Measurements from ENCODE around the gene FBXL2.
"Not testable (repeated sequence)": the region's sequence is repeated elsewhere in the genome, so short reads cannot be mapped to it uniquely, and the experiment has no call there.

FBXL2 gene

GRCh38 chr3:33317963-33318709 lies 40.9 kb downstream of the FBXL2 start:
- no peak for DNase-seq

GRCh38 chr3:33318710-33319380 lies 41.6 kb downstream of the FBXL2 start:
- no peak for DNase-seq

GRCh38 chr3:33322412-33322811 lies 45.2 kb downstream of the FBXL2 start:
- no peak for DNase-seq

GRCh38 chr3:33331414-33331813 lies 54.2 kb downstream of the FBXL2 start:
- DNase-seq = no peak

- no peak for DNase-seq
Measured at GRCh38 chr3:33334364-33334763, 57.1 kb downstream of the FBXL2 start.

GRCh38 chr3:33338936-33339465 lies 61.8 kb downstream of the FBXL2 start:
- not testable (repeated sequence) for DNase-seq

GRCh38 chr3:33339758-33340157 lies 62.5 kb downstream of the FBXL2 start:
- no peak for DNase-seq

- peak in 1 of 3 experiments; percentile 1 for DNase-seq
Measured at GRCh38 chr3:33355611-33356010, 78.4 kb downstream of the FBXL2 start.

GRCh38 chr3:33358172-33358781 lies 81.0 kb downstream of the FBXL2 start:
- no peak for DNase-seq

- peak in 1 of 3 experiments; percentile 6 for DNase-seq
Measured at GRCh38 chr3:33360136-33360825, 83.0 kb downstream of the FBXL2 start.

- DNase-seq = no peak
Measured at GRCh38 chr3:33363113-33363800, 86.0 kb downstream of the FBXL2 start.

- DNase-seq = no peak
Measured at GRCh38 chr3:33364060-33364459, 86.8 kb downstream of the FBXL2 start.

GRCh38 chr3:33364531-33365128 lies 87.4 kb downstream of the FBXL2 start:
- no peak for DNase-seq

- DNase-seq = peak in 2 of 3 experiments; percentile 39 to 44
Measured at GRCh38 chr3:33372218-33373081, 95.2 kb downstream of the FBXL2 start.

GRCh38 chr3:33373082-33373437 lies 95.8 kb downstream of the FBXL2 start:
- DNase-seq = no peak

- no peak for DNase-seq
Measured at GRCh38 chr3:33377489-33377888, 100.2 kb downstream of the FBXL2 start.

GRCh38 chr3:33377931-33378330 lies 100.7 kb downstream of the FBXL2 start:
- no peak for DNase-seq

- DNase-seq = no peak
Measured at GRCh38 chr3:33380653-33381052, 103.4 kb downstream of the FBXL2 start.

GRCh38 chr3:33383951-33384350 lies 106.7 kb downstream of the FBXL2 start:
- DNase-seq = no peak

- DNase-seq = no peak
Measured at GRCh38 chr3:33385423-33385822, 108.2 kb downstream of the FBXL2 start.

- DNase-seq = no peak
Measured at GRCh38 chr3:33386631-33387030, 109.4 kb downstream of the FBXL2 start.
